CD4-positive, CD25-positive, alpha-beta regulatory T cell (primary cell): ENCODE results near the gene VWA8. TPM values are rescaled to one million over a fixed set of nuclear protein-coding genes. Genes with fewer than 3 reads are reported as not detected.
A peak's percentile ranks its signal among the peaks of the same experiment; 100 is the strongest.
"Not testable (repeated sequence)": the region's sequence is repeated elsewhere in the genome, so short reads cannot be mapped to it uniquely, and the experiment has no call there.

Source experiments
- ATAC-seq, 2 donors: fragments of 150-1000 bp; cut with Tn5 transposase; one replicate each; pipeline ENCODE4 v1.10.0; 2021; ENCODE audit warnings: low read depth in 2 of 2, moderate number of reproducible peaks in 2 of 2, moderate library complexity in 1 of 2
- DNase-seq, 3 donors: peaks; one replicate each; pipeline versions ENCODE4 v3.0.0 to v3.0.0-alpha.2; 2012 to 2022; ENCODE audit warnings: mixed read lengths in 1 of 3
- H3K27ac ChIP-seq: one replicate; pipeline ENCODE4 v1.7.0; 2013; ENCODE audit warnings: mild to moderate bottlenecking, low read length; ENCODE audit not compliant: insufficient read depth, poor library complexity, severe bottlenecking
- H3K27me3 ChIP-seq: one replicate; pipeline ENCODE4 v1.7.0; 2013; ENCODE audit warnings: low read length; ENCODE audit not compliant: control insufficient read depth, insufficient read depth
- H3K36me3 ChIP-seq: one replicate; pipeline ENCODE4 v1.7.0; 2013; ENCODE audit warnings: mild to moderate bottlenecking, low read length, moderate library complexity; ENCODE audit not compliant: control insufficient read depth, insufficient read depth
- H3K4me1 ChIP-seq: 2 replicates; pipeline ENCODE4 v1.7.0; 2013; ENCODE audit warnings: mild to moderate bottlenecking, low read length; ENCODE audit not compliant: insufficient read depth, control insufficient read depth, poor library complexity, severe bottlenecking
- H3K4me3 ChIP-seq: one replicate; pipeline ENCODE4 v1.7.0; 2013; ENCODE audit warnings: low read depth, mild to moderate bottlenecking, low read length, moderate library complexity
- H3K9me3 ChIP-seq, 2 experiments: 1 replicate in 1 of 2; 2 replicates in 1 of 2; pipeline ENCODE4 v1.7.0; 2013; ENCODE audit warnings: low read length in 2 of 2, mild to moderate bottlenecking in 1 of 2, moderate library complexity in 1 of 2; ENCODE audit not compliant: control insufficient read depth in 2 of 2
- H3K27ac Mint-ChIP-seq, 3 donors: one replicate each; pipeline ENCODE4 v1.8.0; 2020 to 2022; ENCODE audit warnings: mild to moderate bottlenecking in 3 of 3, mixed read lengths in 3 of 3, moderate library complexity in 2 of 3
- H3K27me3 Mint-ChIP-seq: one replicate; pipeline ENCODE4 v1.8.0; 2022; ENCODE audit warnings: mild to moderate bottlenecking, mixed read lengths
- H3K36me3 Mint-ChIP-seq: one replicate; pipeline ENCODE4 v1.8.0; 2020; ENCODE audit warnings: mixed read lengths
- H3K4me1 Mint-ChIP-seq, 4 donors: one replicate each; pipeline ENCODE4 v1.8.0; 2020 to 2022; ENCODE audit warnings: mixed read lengths in 4 of 4, mild to moderate bottlenecking in 1 of 4
- H3K4me3 Mint-ChIP-seq, 4 donors: one replicate each; pipeline ENCODE4 v1.8.0; 2020 to 2022; ENCODE audit warnings: mild to moderate bottlenecking in 4 of 4, mixed read lengths in 4 of 4, moderate library complexity in 3 of 4
- H3K9me3 Mint-ChIP-seq, 7 donors: one replicate each; pipeline ENCODE4 v1.8.0; 2020 to 2022; ENCODE audit warnings: mixed read lengths in 7 of 7, mild to moderate bottlenecking in 3 of 7, moderate library complexity in 2 of 7
- polyA plus RNA-seq, 4 donors: library from polyadenylated mRNA; unstranded; fragments of 300-500 nt; fragmentation: Illumina TruSeq; gene quantifications; one replicate each; pipeline ENCODE4 v1.2.3, GENCODE V29; 2021
- total RNA-seq: library from RNA; stranded (reverse); gene quantifications from one replicate; pipeline ENCODE4 v1.2.3, GENCODE V29; 2022

Gene VWA8
- total and polyA plus RNA-seq, 5 donors from 2014 or later: 4.0 to 22.8 (median 4.5) TPM

- Histone ChIP-seq H3K9me3 (no peaks in the 10 kb centered on the region), H3K27ac (no peak overlapping the region), H3K4me3 (no peak overlapping the region), H3K27me3 (no peaks in the 10 kb centered on the region), H3K4me1 (peaks cover 23% of the 10 kb centered on the region), H3K36me3 (no peaks in the 10 kb centered on the region)
- H3K36me3 Mint-ChIP-seq: no peaks in the 10 kb centered on the region
- peak overlapping the region in 2 of 4 donors; percentile 13 to 96 for H3K4me3 Mint-ChIP-seq
- H3K27me3 Mint-ChIP-seq: no peaks in the 10 kb centered on the region
- no peak overlapping the region for H3K27ac Mint-ChIP-seq
- no peaks in the 10 kb centered on the region for H3K9me3 Mint-ChIP-seq
- DNase-seq (no peak), ATAC-seq (no peak)
- H3K4me1 Mint-ChIP-seq: peaks cover 17 to 37% (median 22%) of the 10 kb centered on the region in 4 donors
These were observed 2.1 kb upstream of the VWA8 start for GRCh38 chr13:41962994-41963393.

DNA sequence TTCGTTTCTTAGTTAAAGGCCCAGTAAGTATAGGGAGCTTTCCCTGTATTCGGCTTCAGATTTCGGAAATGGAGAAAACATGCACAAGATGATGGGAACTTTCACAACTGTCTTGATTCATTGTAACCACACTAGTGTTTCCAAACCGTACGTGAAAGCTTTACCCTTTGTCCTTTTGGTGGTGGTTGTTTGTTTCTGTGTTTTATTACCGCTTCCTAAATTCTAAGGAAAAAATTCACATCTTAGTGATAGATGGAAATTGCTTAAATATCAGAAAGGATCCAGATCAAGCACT, 504 bp upstream of the VWA8 start:
- Mint-ChIP-seq H3K27me3 (no peaks in the 10 kb centered on the region), H3K4me3 (peak overlapping the region; percentile 91 to 96 (median 94)), H3K27ac (peak overlapping the region; percentile 95 to 97 (median 96)), H3K4me1 (peaks cover 22 to 48% (median 27%) of the 10 kb centered on the region in 4 donors), H3K9me3 (no peaks in the 10 kb centered on the region), H3K36me3 (no peaks in the 10 kb centered on the region)
- DNase-seq (no peak), ATAC-seq (no peak)
- peak overlapping the region; percentile 84 for H3K4me3 ChIP-seq
- no peaks in the 10 kb centered on the region for H3K36me3 ChIP-seq
- peak overlapping the region; percentile 47 for H3K27ac ChIP-seq
- H3K4me1 ChIP-seq: peaks cover 24% of the 10 kb centered on the region
- no peaks in the 10 kb centered on the region for H3K27me3 ChIP-seq
- no peaks in the 10 kb centered on the region for H3K9me3 ChIP-seq

GRCh38 chr13:41960211-41960636, 685 bp downstream of the VWA8 start:
- peak overlapping the region; percentile 47 for H3K27ac ChIP-seq
- H3K4me1 Mint-ChIP-seq: peaks cover 29 to 51% (median 35%) of the 10 kb centered on the region in 4 donors
- peak overlapping the region in 2 of 3 donors; percentile 80 to 93 for H3K27ac Mint-ChIP-seq
- H3K36me3 Mint-ChIP-seq: no peaks in the 10 kb centered on the region
- H3K4me1 ChIP-seq: peaks cover 24% of the 10 kb centered on the region
- DNase-seq: no peak
- H3K27me3 ChIP-seq: no peaks in the 10 kb centered on the region
- H3K4me3 Mint-ChIP-seq: peak overlapping the region; percentile 91 to 96 (median 94)
- no peak for ATAC-seq
- no peaks in the 10 kb centered on the region for H3K9me3 ChIP-seq
- no peaks in the 10 kb centered on the region for H3K9me3 Mint-ChIP-seq
- no peaks in the 10 kb centered on the region for H3K36me3 ChIP-seq
- H3K4me3 ChIP-seq: peak overlapping the region; percentile 89
- H3K27me3 Mint-ChIP-seq: no peaks in the 10 kb centered on the region

DNA sequence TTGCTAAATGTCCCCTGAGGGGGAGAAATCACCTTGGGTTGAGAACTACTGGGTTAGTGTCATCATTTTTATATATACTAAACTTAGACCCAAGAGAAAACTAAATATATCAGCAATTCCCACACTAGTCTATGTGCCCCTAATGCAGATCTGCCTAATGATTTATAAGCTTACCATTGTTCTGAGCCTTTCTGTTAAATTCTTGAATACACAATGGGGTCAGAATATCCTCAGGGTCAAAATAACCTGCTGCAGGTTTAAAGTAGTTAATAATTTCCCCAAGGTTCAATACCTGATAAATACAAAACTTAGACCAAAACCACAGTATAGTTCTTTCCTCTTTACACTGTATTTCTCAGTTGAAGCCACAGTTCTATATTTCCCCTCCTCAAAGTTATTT, 4.6 kb downstream of the VWA8 start:
- no peaks in the 10 kb centered on the region for H3K27me3 Mint-ChIP-seq

GRCh38 chr13:41955605-41956004, 5.3 kb downstream of the VWA8 start:
- H3K27ac ChIP-seq: no peak overlapping the region
- no peaks in the 10 kb centered on the region for H3K36me3 ChIP-seq
- no peak overlapping the region for H3K4me3 Mint-ChIP-seq
- H3K27me3 Mint-ChIP-seq: no peaks in the 10 kb centered on the region
- H3K4me1 ChIP-seq: peaks cover 24% of the 10 kb centered on the region
- DNase-seq (no peak), ATAC-seq (no peak)
- H3K27ac Mint-ChIP-seq: no peak overlapping the region
- H3K4me1 Mint-ChIP-seq: peaks cover 46 to 60% (median 49%) of the 10 kb centered on the region in 4 donors
- H3K9me3 Mint-ChIP-seq: no peaks in the 10 kb centered on the region
- no peaks in the 10 kb centered on the region for H3K9me3 ChIP-seq
- no peaks in the 10 kb centered on the region for H3K36me3 Mint-ChIP-seq
- no peak overlapping the region for H3K4me3 ChIP-seq
- H3K27me3 ChIP-seq: no peaks in the 10 kb centered on the region

More for the DNA sequence above, 4.6 kb downstream of the VWA8 start:
- no peaks in the 10 kb centered on the region for H3K27me3 ChIP-seq
- no peaks in the 10 kb centered on the region for H3K9me3 Mint-ChIP-seq
- H3K27ac ChIP-seq: no peak overlapping the region
- no peaks in the 10 kb centered on the region for H3K36me3 ChIP-seq
- peaks cover 24% of the 10 kb centered on the region for H3K4me1 ChIP-seq
- DNase-seq: no peak
- H3K27ac Mint-ChIP-seq: no peak overlapping the region
- no peaks in the 10 kb centered on the region for H3K36me3 Mint-ChIP-seq
- H3K9me3 ChIP-seq: no peaks in the 10 kb centered on the region
- no peak for ATAC-seq
- no peak overlapping the region for H3K4me3 Mint-ChIP-seq
- H3K4me3 ChIP-seq: no peak overlapping the region
- peaks cover 46 to 61% (median 49%) of the 10 kb centered on the region in 4 donors for H3K4me1 Mint-ChIP-seq

- no peaks in the 10 kb centered on the region for H3K9me3 ChIP-seq
- Mint-ChIP-seq H3K36me3 (peaks cover 3% of the 10 kb centered on the region), H3K4me3 (no peak overlapping the region), H3K27me3 (no peaks in the 10 kb centered on the region), H3K27ac (peak overlapping the region in 1 of 3 donors; percentile 0), H3K4me1 (peaks cover 40 to 48% (median 42%) of the 10 kb centered on the region in 4 donors), H3K9me3 (no peaks in the 10 kb centered on the region)
- no peak for DNase-seq
- no peak overlapping the region for H3K27ac ChIP-seq
- H3K36me3 ChIP-seq: no peaks in the 10 kb centered on the region
- no peak overlapping the region for H3K4me3 ChIP-seq
- ATAC-seq: no peak
- H3K4me1 ChIP-seq: peaks cover 10% of the 10 kb centered on the region
- no peaks in the 10 kb centered on the region for H3K27me3 ChIP-seq
These were observed 6.7 kb downstream of the VWA8 start for GRCh38 chr13:41954226-41954625.

DNA sequence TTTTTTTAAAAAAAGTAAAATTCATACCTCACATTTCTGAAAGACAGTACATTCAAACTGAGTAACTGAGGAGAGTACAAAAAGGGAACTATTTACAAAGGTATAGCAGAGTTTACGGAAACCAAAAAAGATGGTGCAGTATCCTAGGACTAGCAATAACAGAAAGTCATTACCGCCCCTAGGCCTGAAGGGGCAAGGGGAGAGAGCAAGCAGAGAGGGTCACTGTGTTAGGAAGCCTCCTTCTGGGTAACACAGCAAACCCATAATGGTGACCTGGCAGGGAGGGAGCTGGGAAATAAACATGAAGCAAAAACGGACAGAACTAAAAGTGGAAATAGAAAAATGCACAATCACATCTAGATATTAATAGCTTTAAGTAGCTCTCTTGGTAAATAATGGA, 8.2 kb downstream of the VWA8 start:
- Mint-ChIP-seq H3K27me3 (no peaks in the 10 kb centered on the region), H3K4me1 (peaks cover 31 to 34% (median 33%) of the 10 kb centered on the region in 4 donors), H3K9me3 (no peaks in the 10 kb centered on the region), H3K36me3 (peaks cover 16% of the 10 kb centered on the region), H3K27ac (peak overlapping the region in 1 of 3 donors; percentile 48), H3K4me3 (no peak overlapping the region)
- no peak overlapping the region for H3K4me3 ChIP-seq
- peaks cover 5% of the 10 kb centered on the region for H3K36me3 ChIP-seq
- no peaks in the 10 kb centered on the region for H3K9me3 ChIP-seq
- DNase-seq (no peak), ATAC-seq (no peak)
- H3K27me3 ChIP-seq: no peaks in the 10 kb centered on the region
- H3K27ac ChIP-seq: no peak overlapping the region
- no peaks in the 10 kb centered on the region for H3K4me1 ChIP-seq

DNA sequence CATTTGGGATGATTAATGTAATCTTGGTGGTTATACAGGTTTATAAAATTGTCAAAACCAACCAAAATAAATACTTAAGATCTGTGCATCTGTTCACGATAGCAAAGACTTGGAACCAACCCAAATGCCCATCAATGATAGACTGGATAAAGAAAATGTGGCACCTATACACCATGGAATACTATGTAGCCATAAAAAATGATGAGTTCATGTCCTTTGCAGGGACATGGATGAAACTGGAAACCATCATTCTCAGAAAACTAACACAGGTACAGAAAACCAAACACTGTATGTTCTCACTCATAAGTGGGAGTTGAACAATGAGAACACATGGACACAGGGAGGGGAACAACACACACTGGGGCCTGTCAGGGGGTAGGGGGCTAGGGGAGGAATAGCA, 11.8 kb downstream of the VWA8 start:
- DNase-seq, ATAC-seq, H3K4me1 ChIP-seq, H3K4me3 Mint-ChIP-seq, H3K27me3 ChIP-seq, H3K27me3 Mint-ChIP-seq, H3K4me3 ChIP-seq, H3K27ac ChIP-seq: not testable (repeated sequence)
- Mint-ChIP-seq H3K9me3 (peaks cover 2 to 22% (median 6%) of the 10 kb centered on the region in 7 donors), H3K36me3 (peaks cover 47% of the 10 kb centered on the region), H3K27ac (peak overlapping the region in 1 of 3 donors; percentile 34), H3K4me1 (peaks cover 18 to 41% (median 20%) of the 10 kb centered on the region in 4 donors)
- peaks cover 25% of the 10 kb centered on the region for H3K36me3 ChIP-seq
- H3K9me3 ChIP-seq: peaks cover 7 to 14% of the 10 kb centered on the region in 2 experiments
